IgD-negative memory B cell (primary cell): ENCODE measurements around the gene RPS6KA5. TPM values are rescaled to one million over a fixed set of nuclear protein-coding genes. Genes with fewer than 3 reads are reported as not detected.
"Not testable (repeated sequence)": the region's sequence is repeated elsewhere in the genome, so short reads cannot be mapped to it uniquely, and the experiment has no call there.

Experiments used
- H3K27ac Mint-ChIP-seq, 3 donors: one replicate each; pipeline ENCODE4 v1.8.0; 2020 to 2022; ENCODE audit warnings: mild to moderate bottlenecking in 3 of 3, mixed read lengths in 3 of 3, moderate library complexity in 1 of 3
- H3K27me3 Mint-ChIP-seq: one replicate; pipeline ENCODE4 v1.8.0; 2021; ENCODE audit warnings: mixed read lengths
- H3K36me3 Mint-ChIP-seq: one replicate; pipeline ENCODE4 v1.8.0; 2020; ENCODE audit warnings: mild to moderate bottlenecking, mixed read lengths
- H3K4me1 Mint-ChIP-seq, 3 donors: one replicate each; pipeline ENCODE4 v1.8.0; 2020 to 2022; ENCODE audit warnings: mixed read lengths in 3 of 3, mild to moderate bottlenecking in 1 of 3
- H3K4me3 Mint-ChIP-seq, 4 donors: one replicate each; pipeline ENCODE4 v1.8.0; 2020 to 2022; ENCODE audit warnings: mild to moderate bottlenecking in 4 of 4, mixed read lengths in 4 of 4, moderate library complexity in 3 of 4
- H3K9me3 Mint-ChIP-seq, 3 donors: one replicate each; pipeline ENCODE4 v1.8.0; 2020 to 2021; ENCODE audit warnings: mixed read lengths in 3 of 3, mild to moderate bottlenecking in 1 of 3
- polyA plus RNA-seq: library from polyadenylated mRNA; unstranded; fragments of 300-500 nt; fragmentation: Illumina TruSeq; gene quantifications from one replicate; pipeline ENCODE4 v1.2.3, GENCODE V29; 2021

Gene RPS6KA5
- polyA plus RNA-seq, 1 donor from 2014 or later, result 19.0 TPM

DNA sequence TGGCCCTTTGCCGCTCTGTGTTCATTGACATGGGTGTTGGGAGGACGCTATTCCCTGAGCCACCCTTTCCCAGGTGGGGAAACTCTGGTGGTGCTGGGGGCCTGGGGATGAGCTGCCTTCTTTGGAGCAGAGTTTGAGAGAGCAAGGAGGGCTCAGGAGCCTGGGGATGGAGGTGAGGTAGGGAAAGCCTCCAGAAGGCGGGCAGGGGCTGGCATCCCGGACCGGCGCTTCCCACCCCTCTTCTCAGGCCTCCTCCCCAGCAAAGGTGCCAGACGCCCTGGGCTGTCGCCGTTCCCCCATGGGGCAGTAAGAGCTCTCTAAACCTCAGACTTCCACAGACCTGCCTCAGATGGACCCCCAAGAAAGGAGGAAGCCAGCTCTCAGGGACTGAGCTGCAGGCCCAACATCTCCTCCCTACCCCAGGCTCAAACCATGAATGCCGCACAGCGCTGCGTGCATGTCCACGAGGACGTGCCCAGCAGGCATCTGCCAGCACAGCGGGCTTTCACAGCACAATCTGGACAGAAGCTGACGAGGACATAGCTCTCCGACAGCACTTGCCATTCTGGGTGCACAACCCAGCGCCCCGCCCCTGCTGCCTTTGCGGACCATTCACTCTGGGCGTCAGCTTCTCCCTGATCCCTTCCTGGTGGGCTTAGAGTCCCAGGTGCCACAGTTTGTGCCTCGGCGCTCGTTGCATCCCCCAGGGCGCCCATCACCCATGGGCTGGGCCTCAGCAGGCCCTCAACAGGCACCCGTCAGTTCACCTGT is 229.3 kb downstream of the RPS6KA5 start:
- no peak overlapping the region for H3K27ac Mint-ChIP-seq
- peaks cover 4% of the 10 kb centered on the region for H3K27me3 Mint-ChIP-seq
- H3K9me3 Mint-ChIP-seq, result peaks cover 0 to 2% (median 0%) of the 10 kb centered on the region in 3 donors
- H3K36me3 Mint-ChIP-seq, result no peaks in the 10 kb centered on the region
- H3K4me1 Mint-ChIP-seq, result peaks cover 10% of the 10 kb centered on the region in 3 donors
- H3K4me3 Mint-ChIP-seq, result no peak overlapping the region

DNA sequence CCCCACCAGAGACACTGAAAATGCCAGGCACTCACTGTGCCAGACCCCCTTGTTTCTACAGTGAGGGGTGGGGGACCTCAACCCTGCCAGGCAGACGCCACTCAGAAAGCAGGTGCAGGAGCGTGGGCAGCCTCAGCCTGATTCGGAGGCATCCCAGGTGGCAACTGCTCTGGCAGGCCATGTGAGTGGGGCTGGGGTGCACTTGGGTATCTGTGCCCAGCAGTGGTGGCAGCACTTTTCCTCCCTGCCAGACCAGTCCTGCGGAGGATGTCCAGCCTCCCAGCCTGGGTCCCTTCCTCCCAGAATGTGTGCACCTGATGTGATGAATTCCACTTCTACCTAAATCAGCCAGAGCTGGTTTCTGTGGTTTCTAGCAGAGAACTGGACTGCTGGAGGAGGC is 230.8 kb downstream of the RPS6KA5 start:
- peak overlapping the region in 1 of 4 donors; percentile 29 for H3K4me3 Mint-ChIP-seq
- H3K27me3 Mint-ChIP-seq, result peaks cover 4% of the 10 kb centered on the region
- H3K4me1 Mint-ChIP-seq, result peaks cover 5 to 10% (median 10%) of the 10 kb centered on the region in 3 donors
- peaks cover 0 to 2% (median 0%) of the 10 kb centered on the region in 3 donors for H3K9me3 Mint-ChIP-seq
- H3K27ac Mint-ChIP-seq, result peak overlapping the region in 1 of 3 donors; percentile 27
- H3K36me3 Mint-ChIP-seq, result no peaks in the 10 kb centered on the region

DNA sequence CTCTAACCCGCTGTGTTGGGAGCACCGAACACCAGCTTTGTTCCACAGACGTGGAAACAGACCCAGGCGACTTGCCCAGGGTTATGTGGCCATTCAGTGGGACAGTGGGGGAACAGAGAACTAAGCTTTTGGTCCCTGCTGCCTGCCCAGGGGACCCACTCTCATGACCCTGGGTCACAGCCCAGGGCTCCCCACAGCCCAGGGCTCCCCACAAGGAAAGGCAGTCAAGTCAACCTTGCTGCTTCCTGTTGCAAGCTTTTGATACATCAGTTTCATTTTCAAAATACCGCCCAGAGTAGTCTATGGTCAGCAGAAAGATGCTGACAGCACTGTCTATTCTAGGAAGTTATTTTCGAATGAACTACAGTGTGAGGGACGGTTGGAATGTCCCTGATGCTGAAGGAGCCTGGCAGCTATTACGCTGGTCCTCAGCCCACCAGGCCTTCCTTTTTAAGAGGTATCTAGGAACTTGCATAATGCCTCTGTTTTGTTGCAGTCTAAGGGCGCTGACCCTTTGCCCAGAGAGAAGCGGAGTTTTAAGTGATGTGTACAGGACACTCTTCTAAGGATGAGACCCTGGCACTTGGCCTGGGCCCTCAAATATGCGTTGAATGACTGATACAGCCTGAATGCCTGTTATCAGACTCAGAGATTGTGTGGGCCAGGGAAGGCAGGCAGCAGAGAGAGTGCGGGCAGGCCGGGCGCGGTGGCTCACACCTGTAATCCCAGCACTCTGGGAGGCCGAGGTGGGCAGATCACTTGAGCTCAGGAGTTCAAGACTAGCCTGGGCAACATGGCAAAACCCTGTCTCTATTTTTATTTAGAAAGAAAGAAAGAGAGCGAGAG is 231.6 kb downstream of the RPS6KA5 start:
- H3K36me3 Mint-ChIP-seq, result peaks cover 3% of the 10 kb centered on the region
- H3K9me3 Mint-ChIP-seq, result peaks cover 3 to 5% (median 4%) of the 10 kb centered on the region in 3 donors
- peak overlapping the region; percentile 16 to 76 (median 58) for H3K27ac Mint-ChIP-seq
- H3K4me1 Mint-ChIP-seq, result peaks cover 5 to 10% (median 10%) of the 10 kb centered on the region in 3 donors
- H3K27me3 Mint-ChIP-seq, result peaks cover 4% of the 10 kb centered on the region
- peak overlapping the region; percentile 75 to 87 (median 84) for H3K4me3 Mint-ChIP-seq

DNA sequence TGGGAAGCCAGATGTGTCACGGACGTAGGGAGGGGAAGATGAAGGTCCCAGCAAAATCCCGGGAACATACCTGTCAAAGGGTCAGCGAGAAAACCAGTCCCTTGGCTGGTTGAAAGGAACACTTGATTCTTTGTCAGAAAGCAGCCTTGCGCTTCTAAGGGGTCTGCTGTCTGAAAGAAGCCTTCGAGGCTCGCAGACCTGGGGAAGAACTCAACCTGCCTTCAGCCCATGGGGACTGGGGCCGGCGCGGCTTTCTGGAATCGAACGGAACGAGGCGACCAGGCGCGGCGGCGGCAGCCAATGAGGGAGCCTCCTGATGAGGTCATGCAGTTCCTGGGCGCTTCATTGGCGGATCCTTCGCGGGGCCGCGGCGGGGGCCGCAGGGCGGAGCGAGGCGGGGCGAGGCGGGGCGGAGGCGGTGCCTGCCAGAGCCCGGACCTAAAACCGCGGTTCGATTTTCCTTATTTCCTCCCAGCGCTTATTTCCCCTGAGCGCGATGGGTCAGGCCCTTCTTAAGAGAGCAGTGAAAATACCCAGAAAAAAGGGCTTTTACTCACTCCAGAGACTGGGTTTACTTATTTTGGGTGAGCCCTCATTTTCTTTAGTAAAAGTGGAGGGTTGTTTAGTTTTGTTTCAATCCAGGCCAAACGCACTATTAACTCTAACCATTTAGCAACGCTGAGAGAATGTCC is 232.4 kb downstream of the RPS6KA5 start:
- H3K27ac Mint-ChIP-seq, result peak overlapping the region; percentile 58 to 91 (median 76)
- H3K36me3 Mint-ChIP-seq, result peaks cover 3% of the 10 kb centered on the region
- peaks cover 5 to 10% (median 10%) of the 10 kb centered on the region in 3 donors for H3K4me1 Mint-ChIP-seq
- peaks cover 4% of the 10 kb centered on the region for H3K27me3 Mint-ChIP-seq
- peak overlapping the region; percentile 75 to 87 (median 84) for H3K4me3 Mint-ChIP-seq
- H3K9me3 Mint-ChIP-seq, result peaks cover 6 to 8% (median 7%) of the 10 kb centered on the region in 3 donors

DNA sequence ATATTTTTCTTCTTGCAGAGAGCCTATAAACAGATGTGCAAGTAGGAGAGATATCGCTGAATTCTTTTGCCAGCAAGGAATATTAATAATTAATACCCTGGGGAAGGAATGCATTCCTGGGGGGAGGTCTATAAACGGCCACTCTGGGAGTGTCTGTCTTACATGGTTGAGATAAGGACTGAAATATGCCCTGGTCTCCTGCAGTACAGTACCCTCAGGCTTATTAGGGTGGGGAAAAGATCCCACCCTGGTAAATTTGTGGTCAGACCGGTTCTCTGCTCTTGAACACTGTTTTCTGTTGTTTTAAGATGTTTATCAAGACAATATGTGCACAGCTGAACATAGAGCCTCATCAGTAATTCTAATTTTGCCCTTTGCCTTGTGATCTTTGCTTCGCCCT is 236.9 kb downstream of the RPS6KA5 start:
- Mint-ChIP-seq H3K9me3 (peaks cover 6 to 11% (median 7%) of the 10 kb centered on the region in 3 donors), H3K27ac (peak overlapping the region in 1 of 3 donors; percentile 7)
- H3K4me3 Mint-ChIP-seq, H3K27me3 Mint-ChIP-seq, H3K36me3 Mint-ChIP-seq, H3K4me1 Mint-ChIP-seq: not testable (repeated sequence)

DNA sequence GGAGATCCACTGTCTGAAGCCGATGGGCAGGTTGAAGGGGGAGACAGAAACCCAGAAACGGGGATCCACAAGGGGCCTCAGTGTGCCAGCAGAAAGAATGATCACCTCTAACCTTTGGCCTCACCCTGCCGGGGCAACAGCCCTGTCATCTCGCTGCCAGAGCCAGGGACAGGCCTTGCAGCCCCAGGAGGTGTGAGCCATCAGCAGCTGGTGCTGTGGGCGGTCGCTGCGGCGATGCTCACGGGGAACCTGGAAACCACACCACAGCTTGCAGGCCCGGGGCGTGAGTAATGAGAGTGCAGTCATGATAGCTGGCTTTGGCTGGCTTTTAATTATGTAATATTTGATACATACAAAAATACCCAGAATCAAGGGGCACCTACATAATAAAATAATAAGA is 239.5 kb downstream of the RPS6KA5 start:
- H3K4me3 Mint-ChIP-seq, result no peak overlapping the region
- H3K9me3 Mint-ChIP-seq, result peaks cover 6 to 11% (median 7%) of the 10 kb centered on the region in 3 donors
- peaks cover 0 to 6% (median 2%) of the 10 kb centered on the region in 3 donors for H3K4me1 Mint-ChIP-seq
- no peak overlapping the region for H3K27ac Mint-ChIP-seq
- H3K27me3 Mint-ChIP-seq, result peaks cover 4% of the 10 kb centered on the region
- peaks cover 5% of the 10 kb centered on the region for H3K36me3 Mint-ChIP-seq

DNA sequence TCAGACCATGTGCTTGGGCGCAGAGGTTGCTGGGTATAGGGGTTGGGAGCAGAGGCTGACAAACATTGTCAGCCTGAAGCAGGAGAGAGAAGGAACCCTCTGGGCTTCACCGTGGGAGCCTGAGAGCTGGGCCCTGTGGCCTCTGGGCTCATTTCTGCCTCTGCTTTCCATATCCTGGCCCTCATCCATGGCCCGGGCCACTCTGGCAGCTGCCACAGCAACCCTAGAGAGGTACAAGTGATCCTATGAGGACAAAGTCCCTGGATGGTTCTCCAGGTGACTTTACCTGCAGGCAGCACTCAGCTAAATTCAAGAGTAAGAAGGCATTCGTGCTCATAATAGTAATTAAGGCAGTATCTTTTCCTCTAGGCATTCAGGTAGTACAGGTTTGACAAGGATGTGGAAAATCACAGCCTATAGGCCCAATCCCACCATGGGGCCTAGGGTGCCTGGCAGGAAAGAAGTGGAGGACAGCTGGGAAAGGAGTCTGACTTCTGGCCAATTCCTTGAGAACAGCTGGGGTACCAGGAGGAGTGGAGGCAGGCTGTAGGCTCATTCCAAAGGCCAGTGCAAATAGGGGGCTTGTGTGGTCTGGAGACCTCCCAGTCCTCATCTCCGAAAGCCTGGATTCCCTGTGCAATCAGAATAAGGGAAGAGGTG is 240.6 kb downstream of the RPS6KA5 start:
- Mint-ChIP-seq H3K4me3 (peak overlapping the region in 3 of 4 donors; percentile 2 to 32 (median 23)), H3K4me1 (peaks cover 0 to 7% (median 5%) of the 10 kb centered on the region in 3 donors), H3K27me3 (peaks cover 7% of the 10 kb centered on the region), H3K9me3 (peaks cover 6 to 11% (median 7%) of the 10 kb centered on the region in 3 donors), H3K27ac (peak overlapping the region in 1 of 3 donors; percentile 89), H3K36me3 (peaks cover 5% of the 10 kb centered on the region)

DNA sequence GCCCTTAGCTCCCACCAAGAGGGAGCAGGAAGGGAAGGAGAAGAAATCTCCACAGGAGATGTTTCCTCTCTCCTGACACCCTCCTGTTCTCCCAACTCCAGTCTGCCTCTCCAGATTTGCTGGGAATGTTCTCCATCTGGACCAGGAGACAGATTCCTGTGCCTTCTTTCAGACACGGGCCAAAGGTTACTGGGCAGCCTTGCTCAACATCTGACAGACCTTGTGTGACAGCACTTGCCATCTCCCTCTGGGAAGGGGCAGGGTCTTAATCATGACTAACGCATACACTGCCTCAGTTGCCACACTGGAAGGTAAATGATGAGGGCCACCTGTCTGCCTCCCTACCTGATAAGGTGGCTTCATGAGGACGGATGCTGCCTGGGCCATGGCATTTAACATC is 241.7 kb downstream of the RPS6KA5 start:
- H3K4me3 Mint-ChIP-seq, result no peak overlapping the region
- H3K27me3 Mint-ChIP-seq, result peaks cover 7% of the 10 kb centered on the region
- H3K27ac Mint-ChIP-seq, result no peak overlapping the region

DNA sequence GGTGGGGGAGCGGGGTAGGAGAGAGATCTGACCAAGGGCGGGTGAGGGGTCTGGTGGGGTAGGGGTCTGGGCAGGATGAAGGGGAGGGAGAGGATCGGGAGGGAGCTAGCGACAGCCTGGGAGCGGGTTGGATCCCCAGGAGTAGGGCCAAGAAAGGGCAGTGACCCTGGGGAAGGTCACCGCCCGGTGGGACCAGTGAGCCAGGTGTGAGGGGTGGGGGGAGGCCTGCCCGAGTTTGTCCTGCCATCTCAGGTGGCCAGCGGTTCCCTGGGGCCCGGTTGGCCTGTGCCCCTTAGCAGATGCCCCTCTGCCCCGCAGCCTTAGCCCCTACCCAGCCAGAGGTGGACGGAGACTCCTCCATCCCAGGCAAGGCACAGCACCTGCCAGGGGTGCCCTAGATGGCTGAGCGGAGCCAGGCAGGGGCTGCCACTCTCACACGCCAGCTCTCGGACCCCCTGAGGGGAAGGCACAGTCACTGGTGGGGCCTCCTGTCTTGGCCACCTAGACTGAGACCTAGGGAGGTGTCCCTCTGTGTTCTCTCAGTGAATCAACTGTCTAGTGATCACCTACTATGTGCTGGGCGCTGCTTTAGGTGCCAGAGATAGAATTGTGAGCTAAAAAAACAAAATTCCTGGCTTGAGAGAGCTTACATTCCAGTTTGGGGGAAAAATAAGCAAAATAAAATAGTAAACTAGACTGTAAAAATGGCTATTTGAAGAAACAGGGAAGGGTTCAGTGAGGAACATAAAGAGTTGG is 243.6 kb downstream of the RPS6KA5 start:
- peaks cover 2% of the 10 kb centered on the region for H3K36me3 Mint-ChIP-seq
- peaks cover 0 to 7% (median 5%) of the 10 kb centered on the region in 3 donors for H3K4me1 Mint-ChIP-seq
- H3K27ac Mint-ChIP-seq, result no peak overlapping the region
- peak overlapping the region; percentile 41 to 61 (median 52) for H3K4me3 Mint-ChIP-seq
- H3K9me3 Mint-ChIP-seq, result peaks cover 0 to 3% (median 0%) of the 10 kb centered on the region in 3 donors
- peaks cover 7% of the 10 kb centered on the region for H3K27me3 Mint-ChIP-seq

More for the DNA sequence above, 241.7 kb downstream of the RPS6KA5 start:
- peaks cover 1 to 7% (median 1%) of the 10 kb centered on the region in 3 donors for H3K9me3 Mint-ChIP-seq
- H3K36me3 Mint-ChIP-seq, result peaks cover 2% of the 10 kb centered on the region
- H3K4me1 Mint-ChIP-seq, result peaks cover 0 to 7% (median 5%) of the 10 kb centered on the region in 3 donors

DNA sequence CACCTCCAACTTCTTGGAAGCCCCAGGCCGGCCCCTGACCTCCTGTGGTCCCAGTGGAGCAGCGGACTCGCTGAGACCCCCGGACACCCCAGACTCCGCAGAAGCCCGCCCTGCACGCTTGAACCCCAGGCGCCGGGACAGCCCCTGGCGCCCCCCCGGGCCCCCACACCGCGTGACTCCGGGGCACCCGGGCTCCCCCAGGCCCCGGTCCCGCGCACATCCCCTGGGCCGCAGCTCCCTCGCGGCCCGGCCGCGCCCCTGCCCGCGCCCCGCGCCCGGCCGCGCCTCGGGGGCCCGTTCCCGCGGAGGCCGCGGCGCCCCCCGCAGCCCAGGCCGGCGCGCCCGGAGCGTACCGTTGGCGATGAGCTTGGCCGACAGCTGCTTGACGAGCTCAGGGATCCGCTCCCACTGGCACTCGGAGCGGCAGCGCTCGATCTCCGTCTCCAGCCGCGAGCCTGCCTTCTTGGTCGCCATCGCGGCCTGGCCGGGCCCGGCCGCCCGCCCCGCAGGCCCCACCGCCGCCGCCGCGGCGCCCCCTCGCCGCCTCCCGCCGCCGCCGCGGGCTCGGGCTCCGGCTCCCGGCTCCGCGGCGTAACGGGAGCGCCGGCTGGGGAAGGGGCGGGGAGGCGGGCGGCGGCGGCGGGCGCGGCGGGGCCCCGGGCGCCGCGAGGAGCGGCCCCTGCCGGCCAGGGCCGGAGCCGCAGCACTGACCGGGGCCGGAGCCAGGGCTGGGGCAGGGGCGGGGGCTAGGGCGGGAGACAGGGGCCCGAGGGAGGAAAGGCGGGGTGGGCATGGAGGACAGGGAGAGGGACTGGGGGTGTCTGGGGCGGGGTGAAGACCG is 244.4 kb downstream of the RPS6KA5 start, which contains the start of gene TTC7B:
Gene TTC7B (minus strand): TSS at position 609 of the 841 bp plus-strand sequence. CDS start 135 bp downstream, at position 474.
- H3K4me1 Mint-ChIP-seq, result peaks cover 0 to 5% (median 5%) of the 10 kb centered on the region in 3 donors
- H3K27ac Mint-ChIP-seq, result peak within 1 kb of the TSS in 1 of 3 donors; percentile 46
- peaks cover 7% of the 10 kb centered on the region for H3K27me3 Mint-ChIP-seq
- H3K9me3 Mint-ChIP-seq, result no peaks in the 10 kb centered on the region
- H3K36me3 Mint-ChIP-seq, result peaks cover 2% of the 10 kb centered on the region
- H3K4me3 Mint-ChIP-seq, result peak within 1 kb of the TSS; percentile 56 to 92 (median 80)

DNA sequence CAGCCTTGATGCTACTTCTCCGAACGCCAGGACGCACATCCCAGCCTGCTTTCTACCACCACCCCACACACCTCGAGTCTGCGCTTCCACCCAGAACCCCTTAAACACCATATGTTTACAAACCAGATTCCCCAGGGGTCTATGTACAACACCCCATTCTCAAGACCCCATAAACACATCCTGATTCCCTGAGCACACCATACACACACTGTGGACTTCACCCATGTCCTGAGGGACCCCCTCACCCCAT is 244.9 kb downstream of the RPS6KA5 start:
- H3K9me3 Mint-ChIP-seq, result no peaks in the 10 kb centered on the region
- H3K27ac Mint-ChIP-seq, result peak overlapping the region in 1 of 3 donors; percentile 46
- H3K4me3 Mint-ChIP-seq, result peak overlapping the region; percentile 34 to 92 (median 80)
- H3K27me3 Mint-ChIP-seq, result peaks cover 7% of the 10 kb centered on the region
- peaks cover 2% of the 10 kb centered on the region for H3K36me3 Mint-ChIP-seq
- H3K4me1 Mint-ChIP-seq, result peaks cover 0 to 3% (median 3%) of the 10 kb centered on the region in 3 donors

DNA sequence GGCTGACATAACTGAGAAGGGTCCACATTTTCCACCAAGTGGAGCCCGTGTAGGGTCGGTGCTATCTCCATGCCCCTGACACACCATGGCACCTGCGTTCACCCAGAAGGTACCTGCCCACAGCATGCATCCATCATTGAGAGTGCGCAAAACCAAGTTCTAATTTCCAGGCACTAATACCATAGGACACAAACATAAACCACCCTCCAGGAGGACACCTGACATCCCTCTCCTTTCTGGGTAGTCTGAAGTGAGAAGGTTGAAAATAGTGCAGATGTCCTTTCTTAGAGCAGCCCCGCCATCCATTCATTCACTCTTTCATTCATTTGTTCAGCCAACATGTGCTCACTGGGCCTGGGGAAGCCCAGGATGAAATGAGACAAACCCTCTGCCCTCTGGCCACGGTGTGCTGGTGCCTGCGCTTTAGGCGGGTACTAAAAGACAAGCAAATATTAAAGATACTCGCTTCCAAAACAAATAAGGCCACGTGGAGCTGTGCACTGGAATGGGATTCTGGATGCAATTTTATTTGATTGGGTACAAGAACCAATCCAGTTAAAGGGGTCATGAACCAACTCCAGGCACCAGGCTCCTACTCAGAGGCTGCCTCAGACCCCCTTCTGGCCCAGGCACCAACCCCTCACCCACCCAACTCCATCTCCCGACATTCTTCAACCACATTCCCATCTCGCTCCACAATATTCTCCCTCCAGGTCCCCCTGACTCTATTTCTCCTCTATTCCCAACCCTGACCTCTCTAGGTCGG is 245.5 kb downstream of the RPS6KA5 start:
- H3K9me3 Mint-ChIP-seq, result no peaks in the 10 kb centered on the region
- peaks cover under 1% of the 10 kb centered on the region for H3K36me3 Mint-ChIP-seq
- H3K27me3 Mint-ChIP-seq, result peaks cover 7% of the 10 kb centered on the region
- peaks cover 0 to 3% (median 3%) of the 10 kb centered on the region in 3 donors for H3K4me1 Mint-ChIP-seq
- H3K27ac Mint-ChIP-seq, result peak overlapping the region in 1 of 3 donors; percentile 46
- H3K4me3 Mint-ChIP-seq, result peak overlapping the region; percentile 63 to 92 (median 80)
